HepG2 (cell line): ENCODE measurements around the gene NOXO1. TPM values are rescaled to one million over a fixed set of nuclear protein-coding genes. Genes with fewer than 3 reads are reported as not detected.

ENCODE experiments used
- BRCA1 ChIP-seq: sonication (generic); formaldehyde crosslinking; IDR thresholded peaks from 2 replicates; pipeline ENCODE4 v1.4.0; 2020; ENCODE audit warnings: missing genetic modification reagents
- CREBL2 ChIP-seq: sonication (generic); formaldehyde crosslinking; IDR thresholded peaks from 2 replicates; pipeline ENCODE4 v1.8.1; 2023; ENCODE audit warnings: missing genetic modification reagents, mild to moderate bottlenecking, borderline replicate concordance
- ERF ChIP-seq: IDR thresholded peaks from 2 replicates; pipeline ENCODE4 v1.6.1; 2018; ENCODE audit warnings: missing biosample characterization, missing genetic modification reagents
- GATAD1 ChIP-seq: IDR thresholded peaks from 2 replicates; pipeline ENCODE4 v1.6.1; 2016; ENCODE audit warnings: missing genetic modification reagents, missing compliant biosample characterization
- HNF4A ChIP-seq: sonication (generic); formaldehyde crosslinking; IDR thresholded peaks from 2 replicates; pipeline ENCODE4 v1.4.0; 2020; ENCODE audit warnings: missing genetic modification reagents
- MAFF ChIP-seq: IDR thresholded peaks from 2 replicates; pipeline ENCODE4 v1.6.1; 2011; ENCODE audit warnings: low read depth, low read length, improper control_type of control experiment
- MTA1 ChIP-seq: sonication (generic); formaldehyde crosslinking; IDR thresholded peaks from 2 replicates; pipeline ENCODE4 v1.4.0; 2020; ENCODE audit warnings: missing genetic modification reagents, mild to moderate bottlenecking, borderline replicate concordance
- NCOA2 ChIP-seq: sonication (generic); formaldehyde crosslinking; IDR thresholded peaks from 2 replicates; pipeline ENCODE4 v1.8.0; 2022; ENCODE audit warnings: inconsistent platforms
- PATZ1 ChIP-seq: sonication (generic); formaldehyde crosslinking; IDR thresholded peaks from 2 replicates; pipeline ENCODE4 v1.4.0; 2020; ENCODE audit warnings: missing genetic modification reagents
- PHF8 ChIP-seq: sonication (generic); formaldehyde crosslinking; IDR thresholded peaks from 2 replicates; pipeline ENCODE4 v1.5.0; 2020; ENCODE audit warnings: missing genetic modification reagents
- THAP11 ChIP-seq: IDR thresholded peaks from 2 replicates; pipeline ENCODE4 v1.6.1; 2016; ENCODE audit warnings: missing biosample characterization, missing genetic modification reagents
- ZBTB20 ChIP-seq: sonication (generic); formaldehyde crosslinking; IDR thresholded peaks from 2 replicates; pipeline ENCODE4 v1.8.1; 2023; ENCODE audit warnings: missing genetic modification reagents, low read depth, mild to moderate bottlenecking, borderline replicate concordance
- ZFX ChIP-seq: sonication (generic); formaldehyde crosslinking; IDR thresholded peaks from 2 replicates; pipeline ENCODE4 v1.4.0; 2020; ENCODE audit warnings: mild to moderate bottlenecking, low read depth, missing genetic modification reagents, moderate library complexity
- ZNF232 ChIP-seq: sonication (generic); formaldehyde crosslinking; IDR thresholded peaks from 2 replicates; pipeline ENCODE4 v1.4.0; 2020; ENCODE audit warnings: missing genetic modification reagents, borderline replicate concordance
- ZNF441 ChIP-seq: sonication (generic); formaldehyde crosslinking; IDR thresholded peaks from 2 replicates; pipeline ENCODE4 v1.7.0; 2021; ENCODE audit warnings: missing genetic modification reagents, borderline replicate concordance
- ZNF546 ChIP-seq: sonication (generic); formaldehyde crosslinking; conservative IDR thresholded peaks from 2 replicates; pipeline ENCODE4 v1.8.1; 2023; ENCODE audit warnings: mild to moderate bottlenecking, missing genetic modification reagents
- ZNF766 ChIP-seq: sonication (generic); formaldehyde crosslinking; IDR thresholded peaks from 2 replicates; pipeline ENCODE4 v1.5.0; 2020; ENCODE audit warnings: missing genetic modification reagents, borderline replicate concordance
- ZNF777 ChIP-seq: sonication (generic); formaldehyde crosslinking; IDR thresholded peaks from 2 replicates; pipeline ENCODE4 v1.4.0; 2020; ENCODE audit warnings: missing genetic modification reagents
- polyA plus RNA-seq, 8 experiments: library from polyadenylated mRNA; depleted of rRNA in 3 of 8; stranded (reverse) in 7 of 8; unstranded in 1 of 8; fragments of >200 nt; fragmentation: Illumina TruSeq in 4 of 8; extraction: Trizol in 4 of 8; gene quantifications; 2 replicates each; pipeline versions ENCODE4 v1.2.1 to v1.2.3, GENCODE V29; 2011 to 2016; ENCODE audit warnings: low read depth in 4 of 8, missing spikeins in 1 of 8, mixed read lengths in 1 of 8; ENCODE audit not compliant: insufficient read depth in 1 of 8
- total RNA-seq, 5 experiments: library from RNA; depleted of rRNA; stranded (reverse); fragments of >200 nt; fragmentation: Illumina TruSeq; extraction: Trizol; gene quantifications; 2 replicates each; pipeline ENCODE4 v1.2.3, GENCODE V29; 2016; ENCODE audit warnings: low read depth in 1 of 5
- TF ChIP-seq, protein P1 (sequence below): sonication (generic); IDR thresholded peaks from 2 replicates; pipeline ENCODE4 v1.6.1; 2016; ENCODE audit warnings: low read depth, borderline replicate concordance
- TF ChIP-seq, protein P2 (sequence below): sonication (generic); formaldehyde crosslinking; conservative IDR thresholded peaks from 2 replicates; pipeline ENCODE4 v1.4.0; 2020; ENCODE audit warnings: mild to moderate bottlenecking, missing genetic modification reagents, moderate library complexity
- TF ChIP-seq, protein P3 (sequence below): sonication (generic); formaldehyde crosslinking; IDR thresholded peaks from 2 replicates; pipeline ENCODE4 v1.4.0; 2020; ENCODE audit warnings: missing genetic modification reagents

The NOXO1 gene
- total and polyA plus RNA-seq, 2 of the 13 experiments (the other 11 are each of a cell fraction or from before 2014, with no cell fraction given): 0.69 to 1.4 TPM

GRCh38 chr16:2015117-2015946, 34.1 kb upstream of the NOXO1 start (continued):
- TF ChIP-seq PATZ1 (CRISPR knock-in tag) (peak; percentile 32; the same call in 1 of the 2 replicates), HNF4A (peak; percentile 47), GATAD1 (CRISPR knock-in tag) (0 out of 2 replicates have a peak, but pooled peaks have one; percentile 13), ERF (CRISPR knock-in tag) (peak; percentile 28; the same call in 1 of the 2 replicates), THAP11 (CRISPR knock-in tag) (peak; percentile 50), ZBTB20 (CRISPR knock-in tag) (peak; percentile 25; the same call in 1 of the 2 replicates), ZNF441 (CRISPR knock-in tag) (peak; percentile 73), ZNF232 (0 out of 2 replicates have a peak, but pooled peaks have one; percentile 38), ZNF766 (CRISPR knock-in tag) (0 out of 2 replicates have a peak, but pooled peaks have one; percentile 23), ZNF777 (CRISPR knock-in tag) (no peak), ZFX (CRISPR knock-in tag) (peak; percentile 30), NCOA2 (0 out of 2 replicates have a peak, but pooled peaks have one; percentile 19), PHF8 (CRISPR knock-in tag) (0 out of 2 replicates have a peak, but pooled peaks have one; percentile 15), ZNF546 (CRISPR knock-in tag) (no peak), BRCA1 (CRISPR knock-in tag) (no peak), CREBL2 (CRISPR knock-in tag) (no peak), MTA1 (CRISPR knock-in tag) (peak; percentile 15; the same call in 1 of the 2 replicates), MAFF (no peak)
- TF ChIP-seq, protein P1, sequence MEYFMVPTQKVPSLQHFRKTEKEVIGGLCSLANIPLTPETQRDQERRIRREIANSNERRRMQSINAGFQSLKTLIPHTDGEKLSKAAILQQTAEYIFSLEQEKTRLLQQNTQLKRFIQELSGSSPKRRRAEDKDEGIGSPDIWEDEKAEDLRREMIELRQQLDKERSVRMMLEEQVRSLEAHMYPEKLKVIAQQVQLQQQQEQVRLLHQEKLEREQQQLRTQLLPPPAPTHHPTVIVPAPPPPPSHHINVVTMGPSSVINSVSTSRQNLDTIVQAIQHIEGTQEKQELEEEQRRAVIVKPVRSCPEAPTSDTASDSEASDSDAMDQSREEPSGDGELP: no peak
- TF ChIP-seq, protein P2, sequence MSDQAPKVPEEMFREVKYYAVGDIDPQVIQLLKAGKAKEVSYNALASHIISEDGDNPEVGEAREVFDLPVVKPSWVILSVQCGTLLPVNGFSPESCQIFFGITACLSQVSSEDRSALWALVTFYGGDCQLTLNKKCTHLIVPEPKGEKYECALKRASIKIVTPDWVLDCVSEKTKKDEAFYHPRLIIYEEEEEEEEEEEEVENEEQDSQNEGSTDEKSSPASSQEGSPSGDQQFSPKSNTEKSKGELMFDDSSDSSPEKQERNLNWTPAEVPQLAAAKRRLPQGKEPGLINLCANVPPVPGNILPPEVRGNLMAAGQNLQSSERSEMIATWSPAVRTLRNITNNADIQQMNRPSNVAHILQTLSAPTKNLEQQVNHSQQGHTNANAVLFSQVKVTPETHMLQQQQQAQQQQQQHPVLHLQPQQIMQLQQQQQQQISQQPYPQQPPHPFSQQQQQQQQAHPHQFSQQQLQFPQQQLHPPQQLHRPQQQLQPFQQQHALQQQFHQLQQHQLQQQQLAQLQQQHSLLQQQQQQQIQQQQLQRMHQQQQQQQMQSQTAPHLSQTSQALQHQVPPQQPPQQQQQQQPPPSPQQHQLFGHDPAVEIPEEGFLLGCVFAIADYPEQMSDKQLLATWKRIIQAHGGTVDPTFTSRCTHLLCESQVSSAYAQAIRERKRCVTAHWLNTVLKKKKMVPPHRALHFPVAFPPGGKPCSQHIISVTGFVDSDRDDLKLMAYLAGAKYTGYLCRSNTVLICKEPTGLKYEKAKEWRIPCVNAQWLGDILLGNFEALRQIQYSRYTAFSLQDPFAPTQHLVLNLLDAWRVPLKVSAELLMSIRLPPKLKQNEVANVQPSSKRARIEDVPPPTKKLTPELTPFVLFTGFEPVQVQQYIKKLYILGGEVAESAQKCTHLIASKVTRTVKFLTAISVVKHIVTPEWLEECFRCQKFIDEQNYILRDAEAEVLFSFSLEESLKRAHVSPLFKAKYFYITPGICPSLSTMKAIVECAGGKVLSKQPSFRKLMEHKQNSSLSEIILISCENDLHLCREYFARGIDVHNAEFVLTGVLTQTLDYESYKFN (CRISPR knock-in tag): peak; percentile 28; the same call in 1 of the 2 replicates
- TF ChIP-seq, protein P3, sequence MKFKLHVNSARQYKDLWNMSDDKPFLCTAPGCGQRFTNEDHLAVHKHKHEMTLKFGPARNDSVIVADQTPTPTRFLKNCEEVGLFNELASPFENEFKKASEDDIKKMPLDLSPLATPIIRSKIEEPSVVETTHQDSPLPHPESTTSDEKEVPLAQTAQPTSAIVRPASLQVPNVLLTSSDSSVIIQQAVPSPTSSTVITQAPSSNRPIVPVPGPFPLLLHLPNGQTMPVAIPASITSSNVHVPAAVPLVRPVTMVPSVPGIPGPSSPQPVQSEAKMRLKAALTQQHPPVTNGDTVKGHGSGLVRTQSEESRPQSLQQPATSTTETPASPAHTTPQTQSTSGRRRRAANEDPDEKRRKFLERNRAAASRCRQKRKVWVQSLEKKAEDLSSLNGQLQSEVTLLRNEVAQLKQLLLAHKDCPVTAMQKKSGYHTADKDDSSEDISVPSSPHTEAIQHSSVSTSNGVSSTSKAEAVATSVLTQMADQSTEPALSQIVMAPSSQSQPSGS: 0 out of 2 replicates have a peak, but pooled peaks have one; percentile 24
